Testis (tissue), 3 donors: ENCODE data around the gene PSMD6. TPM values are rescaled to one million over a fixed set of nuclear protein-coding genes. Genes with fewer than 3 reads are reported as not detected.

Experiments
- DNase-seq: peaks from one replicate; pipeline ENCODE4 v3.0.0-alpha.2; 2019
- H3K27ac ChIP-seq, 2 donors: fragments of 200-600 bp; sonication (generic); one replicate each; pipeline ENCODE4 v1.5.1; 2019
- H3K27me3 ChIP-seq: fragments of 200-600 bp; sonication (generic); one replicate; pipeline ENCODE4 v1.5.1; 2019
- H3K36me3 ChIP-seq: fragments of 200-600 bp; sonication (generic); one replicate; pipeline ENCODE4 v1.5.1; 2017; ENCODE audit warnings: low read depth; ENCODE audit errors: missing control alignments
- H3K4me1 ChIP-seq: fragments of 200-600 bp; sonication (generic); one replicate; pipeline ENCODE4 v1.5.1; 2019
- H3K4me3 ChIP-seq, 2 donors: fragments of 200-600 bp; sonication (generic); one replicate each; pipeline ENCODE4 v1.5.1; 2017 to 2019
- H3K9me3 ChIP-seq: fragments of 200-600 bp; sonication (generic); one replicate; pipeline ENCODE4 v1.5.1; 2017
- CTCF ChIP-seq, 3 experiments: fragments of 450-650 bp in 2 of 3; fragments of 200-600 bp in 1 of 3; sonication (generic) in 1 of 3; IDR thresholded peaks; one replicate each; pipeline ENCODE4 v1.5.1; 2016 to 2019; ENCODE audit warnings: antibody characterized with exemption in 3 of 3, mild to moderate bottlenecking in 2 of 3, moderate library complexity in 1 of 3
- POLR2A ChIP-seq: fragments of 450-650 bp; IDR thresholded peaks from one replicate; pipeline ENCODE4 v1.6.1; 2017; ENCODE audit warnings: antibody characterized with exemption, mild to moderate bottlenecking, moderate library complexity
- WGBS, 2 donors: methylation state at CpG; one replicate each; pipeline ENCODE4 v1.1.5; 2018; 5-methylcytosine and 5-hydroxymethylcytosine counted together
- intact Hi-C: fragments of 100-400 bp; cut with DNase I; formaldehyde crosslinking; loops from one replicate; pipeline ENCODE4 v1.15.1; 2023; ENCODE audit warnings: low total_unique reads
- polyA plus RNA-seq: library from polyadenylated mRNA; stranded (reverse); fragments of 350-450 nt; fragmentation: Illumina TruSeq; extraction: RNeasy Lipid Tissue Mini Kit (QIAGEN cat#74804); gene quantifications from one replicate; pipeline ENCODE4 v1.2.3, GENCODE V29; 2014; ENCODE audit warnings: low read depth, low replicate concordance; ENCODE audit not compliant: insufficient read depth
- total RNA-seq, 2 donors: library from RNA; depleted of rRNA; stranded (reverse); fragments of >200 nt; gene quantifications; one replicate each; pipeline ENCODE4 v1.2.3, GENCODE V29; 2016

PSMD6 gene
- total and polyA plus RNA-seq, 3 donors from 2014 or later = 105 to 249 (median 128) TPM

GRCh38 chr3:64031540-64032508 lies 8.5 kb upstream of the PSMD6 start:
- no peak overlapping the region for H3K27ac ChIP-seq
- H3K36me3 ChIP-seq = no peaks in the 10 kb centered on the region
- no peak overlapping the region for H3K4me3 ChIP-seq
- H3K27me3 ChIP-seq = no peaks in the 10 kb centered on the region
- no peaks in the 10 kb centered on the region for H3K4me1 ChIP-seq
- no peaks in the 10 kb centered on the region for H3K9me3 ChIP-seq
- no peak for DNase-seq
- 71 to 73% methylated on average over 13 of the region's 13 CpGs for WGBS, 2 donors
- intact Hi-C loops = loop anchor here (5.0 to 10.0 kb wide), 2 partner anchors 370 to 453 kb away; no protein-coding TSS in a partner anchor
- TF ChIP-seq CTCF (IDR thresholded peaks at IDR 0.05) = no peak

- peak; percentile 82 to 93 (median 88) for TF ChIP-seq CTCF (IDR thresholded peaks at IDR 0.05)
- TF ChIP-seq POLR2A = no peak
- Histone ChIP-seq H3K36me3 (no peaks in the 10 kb centered on the region), H3K9me3 (no peaks in the 10 kb centered on the region), H3K27me3 (no peaks in the 10 kb centered on the region), H3K4me3 (peak overlapping the region in 1 of 2 donors; percentile 41), H3K27ac (no peak overlapping the region), H3K4me1 (no peaks in the 10 kb centered on the region)
- 1 to 2% methylated on average over 11 to 16 of the region's 16 CpGs for WGBS, 2 donors
- peak; percentile 80 for DNase-seq
- intact Hi-C loops = loop anchor here (5.0 to 10.0 kb wide), 2 partner anchors 372 to 454 kb away; no protein-coding TSS in a partner anchor
These were observed 7.4 kb upstream of the PSMD6 start for GRCh38 chr3:64030741-64031140.

DNA sequence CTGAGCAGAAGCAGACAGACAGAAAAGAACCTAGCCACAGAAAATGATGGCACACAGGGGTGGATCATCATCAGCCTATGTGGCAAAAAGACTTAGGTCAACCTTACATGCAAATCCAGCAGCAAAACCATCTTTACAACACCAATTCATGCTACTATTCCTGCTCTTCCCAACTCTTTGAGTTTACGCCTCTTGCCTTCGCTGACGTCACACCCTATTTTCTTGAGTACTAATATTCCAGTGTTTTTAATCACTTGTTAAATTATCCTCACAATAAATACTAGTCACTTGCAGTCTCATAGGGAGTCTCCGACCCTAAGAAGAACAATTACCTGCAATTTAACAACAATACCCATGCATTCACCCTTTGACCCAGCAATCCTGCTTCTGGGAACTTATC lies 6.0 kb upstream of the PSMD6 start:
- intact Hi-C loops = no loop called here
- TF ChIP-seq POLR2A = no peak
- WGBS, 2 donors = 91 to 96% methylated on average over 4 of the region's 4 CpGs

DNA sequence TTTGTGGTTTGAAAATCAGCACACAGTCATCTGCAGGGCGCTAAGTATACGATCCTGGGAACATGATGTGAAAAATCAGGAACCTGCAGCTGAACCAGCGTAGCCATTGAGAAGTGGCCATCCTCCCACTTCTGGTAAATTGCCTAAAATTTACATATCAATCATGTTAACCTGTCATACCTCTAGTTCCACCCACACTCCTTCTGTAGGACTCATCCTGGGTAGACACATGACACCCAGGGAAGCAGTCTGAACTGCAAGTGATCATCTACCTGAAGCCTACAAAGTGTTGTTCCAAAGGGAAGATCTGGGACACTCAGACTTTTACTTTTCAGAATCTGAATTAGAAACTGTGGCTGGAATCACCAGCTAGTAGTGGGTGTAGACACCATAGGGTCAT lies 5.5 kb upstream of the PSMD6 start:
- 71 to 82% methylated on average over 3 of the region's 3 CpGs for WGBS, 2 donors
- Histone ChIP-seq H3K27ac (no peak overlapping the region), H3K4me1 (peaks cover 2% of the 10 kb centered on the region), H3K9me3 (no peaks in the 10 kb centered on the region), H3K4me3 (no peak overlapping the region), H3K36me3 (no peaks in the 10 kb centered on the region), H3K27me3 (no peaks in the 10 kb centered on the region)
- DNase-seq = no peak
- intact Hi-C loops = no loop called here
- TF ChIP-seq POLR2A (no peak), CTCF (IDR thresholded peaks at IDR 0.05) (no peak)

More for the DNA sequence above, 6.0 kb upstream of the PSMD6 start:
- H3K27ac ChIP-seq = no peak overlapping the region
- no peaks in the 10 kb centered on the region for H3K4me1 ChIP-seq
- H3K4me3 ChIP-seq = no peak overlapping the region
- H3K27me3 ChIP-seq = no peaks in the 10 kb centered on the region
- no peaks in the 10 kb centered on the region for H3K36me3 ChIP-seq
- no peaks in the 10 kb centered on the region for H3K9me3 ChIP-seq
- no peak for DNase-seq

DNA sequence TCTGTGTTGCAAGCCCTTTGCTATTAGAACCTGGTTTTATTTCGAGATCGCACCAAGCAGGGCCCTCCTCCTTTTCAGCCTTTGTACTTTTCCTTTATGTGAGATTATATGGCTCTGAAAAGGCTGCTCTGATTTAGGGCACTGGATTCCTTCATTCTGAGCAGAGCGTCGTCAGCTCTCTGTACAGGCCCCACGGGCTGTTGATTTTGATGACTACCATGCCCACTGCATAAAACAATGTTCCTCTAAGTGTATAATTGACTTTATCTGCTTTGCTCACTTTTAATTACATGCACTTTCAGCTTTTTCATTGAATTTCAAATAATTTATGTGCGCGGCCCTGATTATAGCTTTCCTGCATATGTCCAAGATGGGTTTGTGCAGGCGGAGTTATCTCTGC lies 4.4 kb upstream of the PSMD6 start:
- H3K27me3 ChIP-seq = no peaks in the 10 kb centered on the region
- H3K9me3 ChIP-seq = no peaks in the 10 kb centered on the region
- H3K4me3 ChIP-seq = no peak overlapping the region
- no peak overlapping the region for H3K27ac ChIP-seq
- no peak for DNase-seq
- peaks cover 4% of the 10 kb centered on the region for H3K4me1 ChIP-seq
- 77 to 80% methylated on average over 8 of the region's 8 CpGs for WGBS, 2 donors
- TF ChIP-seq POLR2A = no peak
- no peak for TF ChIP-seq CTCF (IDR thresholded peaks at IDR 0.05)
- intact Hi-C loops = no loop called here
- H3K36me3 ChIP-seq = no peaks in the 10 kb centered on the region
